HG03135 (cell line): ENCODE data around the gene TKTL1.

Experiments used
- ATAC-seq: cut with Tn5 transposase; IDR thresholded peaks from one replicate; pipeline ENCODE4 v1.9.1; 2021; ENCODE audit warnings: mild to moderate bottlenecking, moderate library complexity; ENCODE audit not compliant: unreplicated experiment

TKTL1 gene

DNA sequence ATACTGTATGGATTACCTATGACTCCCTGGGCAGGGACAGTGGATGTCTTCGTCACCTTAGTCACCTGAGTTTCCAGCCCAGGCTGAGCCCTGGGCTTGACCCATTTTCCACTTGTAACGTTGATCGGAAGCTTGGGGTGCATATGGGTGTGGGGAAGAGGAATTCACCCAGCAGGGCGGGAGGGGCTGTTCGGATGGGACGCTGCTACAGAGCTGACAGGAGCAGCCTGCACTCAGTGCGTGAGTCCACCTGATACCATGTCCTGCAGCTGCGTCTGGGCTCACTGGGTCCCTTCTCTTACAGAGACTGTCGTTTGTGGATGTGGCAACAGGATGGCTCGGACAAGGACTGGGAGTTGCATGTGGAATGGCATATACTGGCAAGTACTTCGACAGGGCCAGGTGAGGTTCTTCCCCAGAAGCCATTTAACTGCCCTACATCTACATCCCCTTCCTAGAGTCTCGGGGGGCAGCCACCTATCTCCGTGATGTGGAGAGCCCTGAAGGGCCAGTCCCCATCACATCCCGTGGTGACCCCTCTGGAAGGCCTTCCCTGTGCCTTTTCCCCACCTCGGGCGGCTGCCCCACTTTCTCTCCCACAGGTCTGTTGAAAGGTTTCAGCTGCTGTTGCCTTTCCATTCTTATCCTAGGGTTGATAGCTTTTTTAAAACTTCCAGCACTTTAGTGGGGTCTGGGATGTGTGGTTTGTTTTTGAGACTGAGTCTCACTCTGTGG is 13.6 kb downstream of the TKTL1 start:
- no peak for ATAC-seq

DNA sequence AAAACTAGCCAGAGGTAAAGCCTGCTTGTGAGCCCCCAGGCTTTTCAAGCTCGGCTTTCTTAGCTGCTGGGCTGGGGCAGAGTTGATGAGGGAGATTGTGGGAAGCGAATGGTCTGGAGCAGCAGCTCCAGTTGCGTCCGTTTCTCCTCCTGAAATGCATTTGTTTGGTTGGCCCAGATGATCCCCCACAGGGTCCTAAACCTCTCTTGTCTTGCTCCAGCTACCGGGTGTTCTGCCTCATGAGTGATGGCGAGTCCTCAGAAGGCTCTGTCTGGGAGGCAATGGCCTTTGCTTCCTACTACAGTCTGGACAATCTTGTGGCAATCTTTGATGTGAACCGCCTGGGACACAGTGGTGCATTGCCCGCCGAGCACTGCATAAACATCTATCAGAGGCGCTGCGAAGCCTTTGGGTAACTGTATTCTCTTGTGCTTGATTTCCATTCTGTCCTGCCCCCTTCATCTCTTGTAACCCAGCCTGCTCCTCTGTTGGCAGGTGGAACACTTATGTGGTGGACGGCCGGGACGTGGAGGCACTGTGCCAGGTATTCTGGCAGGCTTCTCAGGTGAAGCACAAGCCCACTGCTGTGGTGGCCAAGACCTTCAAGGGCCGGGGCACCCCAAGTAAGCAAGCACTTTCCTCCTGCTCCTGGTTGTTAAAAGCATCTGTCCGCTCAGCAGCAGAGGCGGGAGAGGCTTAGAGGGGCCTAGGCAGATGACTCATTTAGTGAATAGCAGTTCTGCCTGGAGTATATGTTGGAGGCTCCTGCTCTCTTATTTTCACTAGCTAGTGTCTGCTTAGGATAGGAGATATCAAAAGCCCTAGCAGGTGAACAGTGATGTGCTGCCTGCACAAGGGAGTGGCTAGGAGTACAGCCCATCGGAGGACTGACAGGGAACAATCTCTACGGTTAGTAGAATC is 15.3 kb downstream of the TKTL1 start:
- ATAC-seq, result no peak

DNA sequence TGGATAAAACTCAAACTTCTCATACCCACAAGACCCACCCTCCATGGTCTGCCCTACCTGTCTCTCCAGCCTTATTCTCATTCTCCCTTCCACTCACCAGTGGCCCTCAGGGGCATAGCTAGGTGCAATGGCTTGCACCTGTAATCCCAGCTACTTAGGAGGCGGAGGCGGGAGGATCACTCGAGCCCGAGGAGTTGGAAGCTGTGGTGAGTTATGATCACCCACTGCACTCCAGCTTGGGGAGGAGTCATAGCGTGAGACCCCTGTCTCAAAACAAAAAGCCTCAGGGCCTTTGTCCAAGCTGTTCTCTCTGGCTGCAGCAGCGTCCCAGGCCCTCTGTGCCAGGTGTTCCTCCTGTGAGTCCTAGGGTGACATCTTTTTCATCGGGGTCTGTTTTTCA is 16.5 kb downstream of the TKTL1 start:
- ATAC-seq, result no peak

DNA sequence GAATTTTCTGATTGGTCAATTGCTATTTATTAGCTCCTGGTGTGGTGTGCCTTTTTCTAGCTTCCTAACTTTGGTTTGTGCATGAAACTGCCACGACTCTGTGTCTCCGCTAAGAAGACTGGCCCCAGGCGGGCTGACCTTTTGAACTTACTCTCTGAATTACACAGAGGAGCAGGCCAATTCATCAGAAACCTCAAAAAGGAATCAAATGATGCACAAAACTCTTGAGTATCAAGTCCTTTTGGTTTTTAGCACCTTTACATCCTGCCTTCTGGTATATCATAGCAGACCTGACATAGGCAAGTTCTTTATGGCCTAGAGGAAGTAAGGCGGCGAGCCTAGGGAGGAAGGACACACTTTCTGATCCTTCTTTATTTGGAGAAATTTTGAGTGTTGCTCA is 17.6 kb downstream of the TKTL1 start:
- no peak for ATAC-seq

DNA sequence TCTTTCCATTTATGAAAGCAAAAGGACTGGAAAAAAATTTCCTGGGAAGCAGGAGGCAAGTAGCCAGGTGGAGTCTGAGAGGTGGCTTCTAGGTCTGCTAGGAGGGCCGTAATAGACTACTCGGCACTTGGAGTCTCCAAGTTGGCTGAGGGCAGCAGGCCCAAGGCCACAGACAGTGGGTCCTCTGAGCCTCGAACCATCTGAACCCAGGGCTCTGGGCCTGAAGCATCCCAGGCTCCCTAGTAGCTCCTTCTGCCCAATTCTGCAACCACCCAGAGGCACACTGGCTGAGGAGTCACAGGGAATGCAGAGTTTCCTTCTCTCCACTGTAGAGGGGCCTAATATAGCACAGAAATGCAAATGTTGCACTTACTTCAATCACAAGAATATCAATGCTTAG is 19.8 kb downstream of the TKTL1 start:
- ATAC-seq, result no peak

DNA sequence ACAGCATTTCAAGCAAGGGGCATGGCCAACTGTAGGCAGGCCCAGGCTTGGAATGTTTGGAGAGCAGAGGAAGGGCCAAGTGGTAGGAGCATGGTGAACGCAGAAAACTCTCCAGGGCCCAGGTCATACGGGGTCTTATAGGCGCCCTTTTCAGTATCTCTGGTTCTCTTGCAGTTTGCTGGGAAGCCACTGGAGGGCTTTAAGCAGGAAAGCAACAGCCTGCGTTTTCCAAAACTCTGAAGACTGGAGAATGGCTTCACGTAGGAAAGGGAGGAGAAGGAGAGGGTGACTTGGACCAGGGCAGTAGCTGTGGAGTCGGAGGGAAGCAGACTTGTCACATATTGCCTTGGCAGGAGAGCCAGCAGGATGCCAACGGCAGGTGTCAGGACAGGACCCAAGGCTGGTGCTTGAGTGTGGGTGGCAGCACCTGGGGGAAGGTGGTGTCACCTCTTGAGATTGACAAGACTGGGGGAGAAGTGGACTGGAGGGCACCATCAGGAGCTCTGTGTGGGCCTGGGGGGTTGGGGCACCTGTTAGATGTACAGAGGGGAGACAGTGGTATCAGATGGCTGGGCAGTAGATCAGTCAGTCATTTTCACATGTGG is 21.9 kb downstream of the TKTL1 start:
- no peak for ATAC-seq

DNA sequence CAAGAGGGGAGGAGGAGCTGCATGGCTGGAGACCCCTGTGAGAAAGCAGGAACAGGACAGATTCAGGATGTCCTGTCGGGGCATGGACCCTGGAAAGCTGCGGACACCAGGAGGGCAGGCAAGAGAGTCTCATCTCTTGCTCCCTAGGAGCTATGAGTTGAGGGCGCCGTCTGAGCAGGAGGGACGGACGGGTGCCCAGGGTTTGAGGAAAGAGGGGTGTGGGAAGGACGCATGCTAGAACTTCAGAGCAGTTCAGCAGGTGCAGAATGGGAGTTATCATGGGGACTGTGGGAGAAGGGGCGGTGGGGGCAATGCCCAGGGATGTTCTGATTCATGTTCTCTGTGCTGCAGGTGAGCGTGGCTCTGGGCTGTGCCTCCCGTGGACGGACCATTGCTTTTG is 24.8 kb downstream of the TKTL1 start:
- no peak for ATAC-seq

DNA sequence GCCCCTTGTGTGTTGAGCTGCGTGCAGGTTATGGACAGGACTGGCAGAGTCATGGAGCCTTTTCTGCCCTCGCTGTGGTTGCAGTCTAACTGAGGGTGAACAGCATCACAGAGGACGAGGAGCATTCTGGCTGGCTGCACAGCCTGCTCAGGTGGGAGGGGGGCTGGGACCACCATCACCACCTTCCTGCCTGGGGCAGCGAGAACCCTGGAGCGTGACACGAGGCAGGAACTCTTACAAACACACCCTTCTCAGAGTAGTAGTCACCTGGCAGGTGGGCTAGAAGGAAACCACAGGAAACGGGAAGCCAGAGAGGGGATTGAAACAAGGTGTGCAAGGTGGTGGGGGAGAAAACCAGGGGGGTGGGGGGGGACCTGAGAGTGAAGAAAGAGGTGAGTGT is 25.6 kb downstream of the TKTL1 start:
- ATAC-seq, result no peak

DNA sequence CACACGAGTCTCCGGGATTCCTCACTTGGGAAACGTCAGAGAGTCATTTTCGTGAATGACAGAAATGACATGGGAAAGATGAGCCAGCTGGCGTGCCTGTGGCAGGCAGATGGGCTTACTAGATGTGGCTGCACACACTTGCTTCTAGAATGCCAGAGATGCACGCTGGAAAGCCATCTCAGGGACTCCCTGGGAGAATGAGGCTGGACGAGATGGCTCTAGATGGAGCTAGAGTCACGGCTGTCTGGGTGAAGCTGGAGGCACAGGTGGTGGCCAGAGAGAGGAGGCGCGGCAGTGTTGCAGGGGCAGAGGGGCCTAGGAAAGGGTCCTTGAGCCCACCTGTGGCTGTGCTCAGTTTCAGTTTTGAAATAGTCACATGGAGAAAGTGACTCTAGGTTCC is 26.0 kb downstream of the TKTL1 start:
- ATAC-seq, result no peak

DNA sequence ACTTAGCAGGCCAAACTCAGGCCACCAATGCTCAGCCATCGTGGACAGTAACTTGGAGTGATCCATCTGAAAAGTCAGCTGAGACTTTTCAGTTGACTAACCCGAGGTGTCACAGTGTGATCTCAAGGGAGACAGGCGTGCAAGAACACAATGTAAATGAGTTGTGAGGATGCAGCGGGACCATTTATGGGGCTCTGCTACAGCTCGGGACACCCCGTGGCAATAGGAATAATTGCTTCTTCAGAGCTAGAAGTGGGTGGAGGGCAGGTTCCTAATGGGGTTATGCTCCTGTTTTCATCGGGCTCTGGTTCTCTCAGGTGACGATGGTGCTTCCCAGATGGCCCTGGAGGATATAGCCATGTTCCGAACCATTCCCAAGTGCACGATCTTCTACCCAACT is 27.3 kb downstream of the TKTL1 start:
- ATAC-seq, result no peak

DNA sequence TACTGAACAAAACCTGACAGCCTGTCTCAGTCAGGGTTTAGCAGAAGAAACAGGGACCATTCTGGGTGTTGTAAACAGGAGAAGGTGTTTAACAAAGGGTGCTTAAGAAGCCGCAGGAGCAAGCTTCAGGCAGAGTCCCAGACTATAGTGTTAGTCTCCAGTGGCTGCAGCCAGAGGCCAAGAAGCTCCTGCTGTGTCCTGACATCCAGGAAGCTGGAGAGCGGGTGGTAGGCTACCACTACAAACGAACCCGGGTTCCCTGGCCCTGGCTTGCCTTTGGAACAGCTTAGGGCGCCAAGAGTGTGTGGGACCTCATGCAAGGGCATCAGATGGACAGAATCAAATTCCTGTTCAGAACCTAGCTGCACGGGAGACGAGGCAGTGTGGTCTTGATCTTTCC is 27.9 kb downstream of the TKTL1 start:
- ATAC-seq, result no peak

DNA sequence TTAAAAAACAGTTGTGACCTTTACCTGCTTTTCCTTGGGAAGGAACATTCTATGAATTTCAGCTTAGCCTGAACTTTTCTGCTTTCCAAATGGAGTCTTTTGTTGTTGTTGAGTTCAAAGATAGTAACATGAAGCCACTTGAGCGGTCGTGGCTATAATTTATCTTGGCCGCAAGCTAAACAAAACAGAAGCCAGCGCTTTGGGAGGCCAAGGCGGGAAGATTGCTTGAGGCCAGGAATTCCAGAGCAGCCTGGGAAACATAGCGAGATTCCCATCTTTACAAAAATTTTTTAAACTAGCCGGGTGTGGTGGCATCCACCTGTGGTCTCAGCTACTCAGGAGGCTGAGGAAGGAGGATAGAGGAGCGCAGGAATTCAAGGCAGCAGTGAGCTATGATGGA is 29.9 kb downstream of the TKTL1 start:
- no peak for ATAC-seq

DNA sequence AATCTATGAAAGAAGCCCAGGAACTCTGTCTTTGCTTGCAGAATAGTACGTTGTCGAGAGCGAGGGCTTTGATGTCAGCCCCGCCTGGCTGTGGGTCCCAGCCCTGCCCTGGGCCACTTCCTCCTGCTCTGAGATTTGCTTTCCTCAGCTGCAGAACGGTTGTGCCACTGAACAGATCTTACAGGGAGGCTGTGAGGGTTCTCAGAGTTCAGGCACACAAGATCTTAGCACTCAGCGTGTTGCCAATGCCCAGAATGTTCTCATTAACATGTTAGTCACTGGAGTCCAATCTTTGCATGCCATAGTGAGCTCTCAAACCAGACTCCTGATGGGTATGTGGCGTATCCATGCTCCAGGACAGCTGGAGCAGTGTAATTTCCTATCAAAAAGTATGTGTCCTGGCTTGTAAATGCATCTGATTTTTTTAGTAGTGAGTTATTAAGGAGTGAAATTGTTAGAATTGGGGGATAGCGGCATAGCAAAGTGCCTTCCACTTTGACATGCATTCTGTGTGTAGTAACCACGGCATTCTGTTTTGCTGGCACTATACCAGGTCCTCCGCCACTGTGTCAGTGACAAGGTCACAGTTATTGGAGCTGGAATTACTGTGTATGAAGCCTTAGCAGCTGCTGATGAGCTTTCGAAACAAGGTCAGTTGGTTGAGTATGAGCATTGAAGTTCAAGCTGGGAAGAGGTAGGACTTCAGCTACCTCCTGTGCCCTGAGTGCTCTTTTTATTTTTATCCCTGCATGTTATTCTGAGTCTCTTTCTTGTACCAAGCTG is 31.6 kb downstream of the TKTL1 start:
- ATAC-seq, result no peak

DNA sequence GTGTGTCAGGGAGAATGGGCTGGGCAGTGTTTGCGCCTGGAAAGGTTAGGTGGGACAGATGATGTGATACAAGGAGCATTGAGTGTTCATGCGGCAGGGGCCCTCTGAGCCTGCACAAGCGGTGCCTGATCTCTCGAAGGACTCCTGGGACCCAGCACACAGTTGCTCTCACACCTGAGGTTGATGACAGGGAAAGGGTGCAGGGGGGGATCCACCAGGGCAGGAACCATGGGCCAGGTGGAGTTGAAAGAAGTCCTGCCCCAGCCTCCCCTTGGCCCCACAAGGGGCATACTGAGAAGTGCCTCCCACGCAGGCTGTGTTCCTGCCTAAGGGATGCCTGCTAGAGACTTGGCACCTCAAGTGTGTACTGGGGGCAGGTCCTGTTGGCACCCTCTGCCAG is 33.1 kb downstream of the TKTL1 start:
- ATAC-seq, result no peak

DNA sequence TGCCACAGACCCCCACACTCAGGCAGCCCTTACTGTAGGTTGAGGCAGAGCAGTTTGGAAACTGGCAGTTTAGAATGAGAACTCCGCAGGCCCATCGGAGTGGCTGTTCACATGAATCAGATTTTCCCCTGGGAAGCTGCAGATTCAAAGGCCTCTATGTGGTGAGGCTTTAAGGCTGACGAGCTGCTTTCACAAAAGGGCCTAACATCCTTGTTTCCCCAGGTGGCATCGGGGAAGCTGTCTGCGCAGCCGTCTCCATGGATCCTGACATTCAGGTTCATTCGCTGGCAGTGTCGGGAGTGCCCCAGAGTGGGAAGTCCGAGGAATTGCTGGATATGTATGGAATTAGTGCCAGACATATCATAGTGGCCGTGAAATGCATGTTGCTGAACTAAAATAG is 33.7 kb downstream of the TKTL1 start:
- ATAC-seq, result no peak

DNA sequence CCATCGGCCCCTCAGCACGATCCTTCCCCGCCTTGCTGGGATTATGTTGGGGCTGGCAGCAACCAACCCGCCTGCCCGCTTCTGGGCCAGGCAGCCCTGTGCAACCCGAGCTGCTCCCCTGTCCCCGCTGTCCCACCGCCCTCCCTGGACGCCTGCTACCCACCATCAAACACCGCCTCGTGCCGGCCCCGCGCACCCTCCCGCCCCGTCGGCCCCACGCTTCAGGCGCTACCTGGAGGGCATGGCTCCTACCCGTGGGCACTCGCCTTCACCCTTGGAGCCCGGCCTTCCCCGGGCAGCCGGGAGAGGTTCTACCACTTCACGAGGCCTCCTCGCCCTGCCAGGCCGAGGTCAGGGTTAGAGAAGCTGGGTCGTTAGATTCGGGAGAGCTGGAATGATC is 37.0 kb downstream of the TKTL1 start:
- no peak for ATAC-seq

DNA sequence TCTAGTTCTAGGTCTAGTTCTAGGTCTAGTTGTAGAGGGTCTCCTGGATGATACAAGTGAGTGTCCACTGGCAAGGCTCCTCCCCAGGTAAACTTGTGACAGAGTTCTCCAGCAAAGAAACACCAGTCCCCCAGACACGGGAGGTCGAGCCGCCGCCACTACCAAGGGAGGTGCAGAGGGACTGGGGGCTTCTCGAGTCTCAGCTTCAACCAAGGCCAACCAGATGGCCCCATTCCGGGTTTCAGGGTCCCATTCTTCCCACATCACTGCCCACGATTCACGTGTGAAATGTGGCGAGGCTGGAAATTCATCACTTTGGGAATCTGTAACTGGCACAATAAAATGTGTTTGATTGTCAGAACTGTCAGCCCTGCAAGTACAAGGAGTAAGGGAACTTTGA is 37.5 kb downstream of the TKTL1 start:
- no peak for ATAC-seq

DNA sequence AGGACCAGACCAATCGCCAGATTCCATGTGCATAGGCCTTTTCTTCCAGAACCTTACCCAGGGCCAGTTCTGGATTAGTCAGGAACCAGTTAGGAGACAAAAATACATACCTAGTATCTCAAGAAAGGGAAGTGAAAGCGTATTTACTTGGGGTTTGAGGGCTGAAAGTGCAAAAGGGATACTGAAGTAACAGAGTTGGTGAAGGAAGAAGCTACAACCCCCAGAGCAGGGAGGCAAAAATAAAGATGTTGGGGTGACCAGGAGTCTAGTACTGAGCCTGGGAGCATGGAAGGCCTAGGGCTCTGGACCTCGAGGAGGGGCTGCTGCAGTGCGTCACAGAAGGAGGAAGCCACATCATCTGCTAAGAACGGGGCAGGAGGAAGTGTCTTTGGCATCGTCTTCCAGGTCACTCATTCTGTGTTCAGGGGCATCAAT is 38.3 kb downstream of the TKTL1 start:
- peak; percentile 55 for ATAC-seq

DNA sequence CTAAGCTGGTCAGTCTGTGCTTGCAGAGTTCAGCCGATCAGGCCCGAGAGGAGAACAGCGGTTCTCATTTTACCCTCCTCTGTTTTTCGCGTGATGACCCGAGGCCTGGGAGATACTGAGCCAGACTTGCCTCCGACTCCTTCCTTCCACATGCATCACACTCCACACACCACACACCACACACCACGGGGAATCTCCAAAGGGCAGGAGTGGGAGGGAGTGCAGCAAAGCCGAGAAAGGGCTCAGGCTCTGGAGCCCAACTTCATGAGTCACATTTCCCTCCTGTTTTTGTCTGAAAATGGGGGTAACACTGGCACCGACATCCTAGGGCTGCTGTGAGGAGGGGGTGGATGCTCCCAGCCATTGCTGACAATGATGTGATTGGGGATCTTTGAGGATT is 38.9 kb downstream of the TKTL1 start:
- no peak for ATAC-seq

DNA sequence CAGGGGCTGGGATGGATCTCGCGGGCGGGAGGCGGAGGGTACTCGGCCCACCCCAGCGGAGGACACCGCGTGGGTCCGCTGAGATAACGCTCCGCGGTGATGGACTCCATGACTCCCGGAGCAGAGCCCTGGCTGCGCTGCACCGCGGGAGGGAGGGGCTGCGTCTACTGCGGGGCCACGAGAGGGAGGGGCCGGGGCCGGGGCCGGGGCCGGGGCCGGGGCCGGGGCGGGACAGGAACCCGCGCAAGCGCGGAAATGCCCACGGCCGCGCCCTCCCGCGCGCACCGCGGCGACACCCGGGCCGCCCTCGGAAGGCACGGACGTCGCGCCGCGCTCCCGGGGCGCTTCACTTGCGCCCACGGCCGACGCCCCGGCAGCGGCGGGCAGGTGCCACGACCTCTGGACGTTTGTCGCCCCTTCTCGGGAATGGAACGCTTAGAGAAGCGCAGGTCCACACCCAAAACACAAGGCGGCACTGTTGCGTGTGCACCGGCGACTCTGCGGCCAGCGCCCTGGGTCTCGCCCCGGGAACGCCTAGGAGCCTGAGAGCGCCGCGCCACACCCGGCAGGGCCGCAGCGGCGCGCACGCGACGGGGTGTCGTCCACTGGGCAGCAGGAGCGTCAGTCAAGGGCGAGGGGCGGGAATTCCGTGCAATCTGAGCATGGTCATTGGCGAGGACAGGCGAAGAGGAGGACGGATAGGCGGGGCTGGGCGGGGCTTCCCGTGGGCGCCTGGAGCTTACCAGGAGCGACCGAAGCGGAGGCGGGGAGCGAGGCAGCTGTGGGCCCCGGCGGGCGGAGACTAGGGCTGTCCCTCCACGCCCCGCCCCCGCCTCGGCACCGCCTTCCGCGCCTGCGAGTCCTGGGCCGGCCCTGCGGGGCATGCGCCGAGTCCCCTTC is 46.1 kb downstream of the TKTL1 start:
- ATAC-seq, result peak; percentile 71
